GDM1 (cell line): ENCODE measurements around the gene ADD3.

Experiments used
- DNase-seq: peaks from one replicate; lab custom pipeline; 2025; lab: John Stamatoyannopoulos, UW

ADD3 gene

DNA sequence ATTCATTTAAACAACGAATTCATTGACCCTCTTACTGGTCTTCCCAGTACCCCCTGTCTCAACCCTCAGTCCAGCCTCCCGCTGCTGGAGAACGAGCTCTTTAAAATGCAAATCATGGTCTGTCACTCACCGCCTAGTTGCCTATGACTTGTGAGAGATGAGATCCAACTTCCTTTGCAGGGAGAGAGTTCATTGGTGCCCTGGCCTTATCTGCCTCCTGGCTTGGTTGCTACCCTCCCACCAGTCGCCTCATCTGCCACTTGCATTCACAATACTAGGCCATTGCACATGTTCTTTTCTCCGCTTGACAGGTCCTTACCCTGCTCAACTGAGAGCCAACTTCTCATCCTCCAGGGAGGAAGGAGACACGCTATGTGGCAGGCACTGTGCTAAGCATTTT is 145.6 kb downstream of the ADD3 start:
- DNase-seq: no peak

DNA sequence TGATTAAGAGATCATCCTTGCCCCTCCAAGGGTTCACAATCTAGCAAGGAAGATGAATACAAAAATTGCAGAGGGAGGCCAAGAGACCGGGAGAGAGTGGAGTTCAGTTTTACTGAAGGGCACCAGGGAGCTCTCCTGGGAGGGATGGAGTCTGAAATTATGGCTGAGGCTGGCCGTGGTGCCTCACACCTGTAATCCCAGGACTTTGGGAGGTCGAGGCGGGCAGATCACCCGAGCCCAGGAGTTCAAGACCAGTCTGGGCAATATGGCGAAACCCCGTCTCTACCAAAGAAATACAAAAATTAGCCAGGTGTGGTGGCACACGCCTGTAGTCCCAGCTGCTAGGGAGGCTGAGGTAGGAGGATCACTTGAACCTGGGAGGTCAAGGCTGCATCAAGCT is 148.3 kb downstream of the ADD3 start:
- no peak for DNase-seq

DNA sequence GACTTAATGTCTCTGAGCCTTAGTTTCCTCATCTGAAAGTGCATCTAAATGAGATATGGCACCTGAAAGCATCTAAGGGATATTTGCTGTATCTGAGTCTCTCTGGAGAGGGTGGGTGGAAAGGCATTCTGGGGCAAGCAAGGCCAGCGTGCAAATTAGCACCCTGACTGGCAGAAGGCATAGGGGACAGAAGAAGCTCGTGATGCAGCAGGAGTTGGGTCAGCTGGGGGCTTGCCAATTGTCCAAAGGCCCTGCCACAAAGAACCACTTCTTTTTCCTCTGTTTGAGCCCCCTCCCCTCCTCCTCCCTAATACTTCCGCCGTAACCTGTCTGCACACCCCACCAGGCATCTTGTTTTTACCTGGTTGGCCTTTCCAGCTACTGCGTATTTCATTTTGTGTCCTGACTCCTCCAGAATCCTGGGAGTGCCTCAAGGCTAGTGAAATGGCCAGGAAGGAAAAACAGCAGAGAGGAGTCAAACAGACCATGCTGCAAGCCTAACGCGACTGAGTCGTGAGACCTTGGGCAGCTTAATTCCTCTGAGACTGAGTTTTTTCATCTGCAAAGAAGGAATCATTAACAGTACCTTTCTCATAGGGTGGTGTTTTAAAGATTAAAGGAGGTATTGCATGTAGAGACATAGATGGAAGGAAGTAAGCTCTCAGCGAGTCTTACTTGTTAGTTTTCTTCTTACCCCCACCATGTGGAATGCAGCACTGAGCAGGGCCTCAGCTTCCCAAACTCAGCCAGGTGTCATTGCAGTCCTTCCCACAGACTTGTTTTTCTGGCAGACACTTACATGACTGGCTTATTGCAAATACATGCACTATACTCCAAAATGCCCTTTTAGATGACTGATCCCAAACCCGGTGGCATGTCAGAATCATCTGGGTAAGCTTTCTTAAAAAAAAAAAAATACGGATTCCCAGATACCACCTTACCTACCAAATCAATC is 150.5 kb downstream of the ADD3 start:
- no peak for DNase-seq

DNA sequence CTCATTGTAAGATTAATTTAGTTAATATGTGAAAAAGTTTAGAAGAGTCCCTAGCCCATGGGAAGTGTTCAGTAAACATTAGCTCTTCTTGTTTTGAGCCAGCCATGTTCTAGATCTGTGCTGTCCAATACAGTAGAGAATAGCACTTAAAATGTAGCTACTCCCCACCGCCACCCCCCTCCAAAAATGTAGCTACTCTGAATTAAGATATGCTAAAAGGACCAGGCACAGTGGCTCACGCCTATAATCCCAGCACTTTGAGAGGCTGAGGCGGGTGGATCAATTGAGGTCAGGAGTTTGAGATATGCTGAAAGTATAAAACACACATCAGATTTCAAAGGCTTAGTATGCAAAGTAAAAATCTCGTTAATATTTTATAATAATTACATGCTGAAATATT is 152.3 kb downstream of the ADD3 start:
- no peak for DNase-seq

DNA sequence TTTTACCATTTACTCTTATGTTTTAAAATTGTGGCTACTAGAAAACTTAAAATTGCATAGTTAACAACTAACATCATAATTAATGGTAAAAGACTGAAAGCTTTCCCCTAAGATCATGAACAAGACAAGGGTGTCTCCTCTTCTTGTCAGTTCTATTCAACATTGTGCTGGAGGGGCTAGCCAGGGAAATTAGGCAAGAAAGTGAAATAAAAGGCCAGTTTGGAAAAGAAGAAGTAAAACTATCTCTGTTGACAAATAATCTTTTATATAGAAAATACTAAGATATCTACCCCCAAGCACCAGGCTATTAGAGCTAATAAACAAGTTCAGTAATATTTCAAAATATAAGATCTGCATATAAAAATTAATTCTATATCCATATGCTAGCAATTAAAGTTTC is 152.7 kb downstream of the ADD3 start:
- no peak for DNase-seq

DNA sequence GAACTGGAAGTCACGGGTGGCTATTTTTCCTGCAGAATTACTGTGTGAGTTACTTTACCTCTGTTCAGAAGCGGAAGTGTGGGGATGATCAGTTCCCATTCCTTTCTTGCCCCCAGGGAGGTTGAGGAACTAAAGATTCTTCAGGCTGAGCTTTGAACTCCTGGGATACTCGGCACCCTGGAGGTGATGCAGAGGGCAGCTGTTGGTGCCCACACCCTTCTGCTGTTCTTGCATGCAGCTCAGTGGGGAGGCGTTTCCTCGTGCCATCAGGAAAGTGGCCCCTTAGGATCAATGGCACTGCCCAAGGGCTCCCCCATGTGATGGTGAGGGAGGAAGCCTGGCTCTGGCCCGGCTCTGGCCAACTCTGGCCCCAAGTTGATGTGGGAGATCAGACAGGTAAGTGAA is 155.0 kb downstream of the ADD3 start:
- no peak for DNase-seq

DNA sequence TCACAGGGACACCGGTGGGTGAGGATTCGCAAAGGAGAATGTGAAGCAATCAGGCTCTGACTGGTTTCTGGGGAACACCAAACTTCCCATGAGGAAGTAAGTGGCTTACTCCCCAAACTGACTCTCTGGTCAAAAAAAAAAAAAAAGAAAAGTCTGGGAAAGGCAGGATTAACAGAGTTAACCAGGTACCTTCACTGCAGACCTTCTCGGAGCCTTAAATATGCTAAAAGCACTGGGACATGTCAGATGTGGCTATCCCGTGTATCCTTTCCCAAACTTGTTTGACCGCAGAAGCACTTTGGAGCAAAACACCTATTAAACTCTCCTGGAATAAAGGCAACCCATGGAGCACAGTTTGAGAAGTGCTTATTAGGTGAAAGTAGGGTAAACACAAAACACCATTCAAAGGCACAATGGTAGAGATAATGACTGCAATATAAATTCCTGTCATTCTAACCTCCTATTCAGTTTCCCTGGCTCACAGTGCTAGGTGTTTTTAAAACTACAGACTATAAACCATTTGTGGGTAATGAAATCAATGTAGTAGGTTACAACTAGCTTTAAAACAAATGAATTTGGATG is 155.5 kb downstream of the ADD3 start:
- no peak for DNase-seq

DNA sequence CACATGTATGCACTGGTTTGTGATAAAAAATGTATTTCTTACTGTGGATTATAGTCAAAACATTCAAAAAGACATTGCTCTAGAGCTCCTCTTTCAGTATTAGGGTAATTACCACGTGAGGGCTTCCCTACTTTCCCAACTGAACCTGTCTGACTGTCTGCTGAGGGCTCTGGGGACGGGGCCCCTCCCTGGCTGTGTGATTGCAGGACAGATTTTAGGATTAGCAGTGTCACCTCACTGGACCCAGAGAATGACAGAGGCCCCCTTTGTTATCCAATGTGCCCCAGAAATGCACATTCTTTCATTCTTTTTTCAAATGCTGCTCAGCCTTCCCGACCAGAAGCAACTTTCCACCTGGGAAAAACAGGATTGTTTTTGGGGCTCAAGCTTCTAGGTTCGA is 156.1 kb downstream of the ADD3 start:
- DNase-seq: no peak

DNA sequence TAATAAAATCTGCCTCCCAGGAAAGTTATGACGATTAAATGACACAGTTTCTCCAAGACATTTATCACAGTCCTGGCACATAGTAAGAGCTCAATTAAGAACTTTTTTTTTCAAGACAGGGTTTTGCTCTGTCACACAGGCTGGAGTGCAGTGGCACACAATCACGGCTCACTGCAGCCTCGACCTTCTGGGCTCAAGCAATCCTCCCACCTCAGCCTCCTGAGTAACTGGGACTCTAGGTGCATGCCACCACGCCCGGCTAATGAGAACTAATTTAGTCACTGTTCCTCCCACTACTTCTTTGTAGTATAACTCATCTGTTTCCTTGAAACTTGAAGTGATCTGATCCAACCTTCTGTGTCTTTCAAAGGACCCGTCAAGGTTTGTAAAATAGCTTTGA is 157.5 kb downstream of the ADD3 start:
- no peak for DNase-seq

DNA sequence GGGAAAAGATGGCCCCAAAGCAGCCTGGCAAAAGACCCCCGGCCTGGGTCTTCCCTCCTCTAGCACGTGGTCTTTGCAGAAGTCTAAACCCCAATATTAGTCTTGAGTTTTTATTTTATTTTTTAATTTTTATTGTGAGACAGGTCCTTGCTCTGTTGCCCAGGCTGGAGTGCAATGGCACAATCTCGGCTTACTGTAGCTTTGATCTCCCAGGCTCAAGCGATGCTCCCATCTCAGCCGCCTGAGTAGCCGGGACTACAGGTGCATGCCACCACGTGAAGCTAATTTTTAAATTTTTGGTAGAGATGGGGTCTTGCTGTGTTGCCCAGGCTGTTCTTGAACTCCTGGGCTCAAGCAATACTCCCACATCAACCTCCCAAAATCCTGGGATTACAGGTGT is 159.4 kb downstream of the ADD3 start:
- DNase-seq: no peak

DNA sequence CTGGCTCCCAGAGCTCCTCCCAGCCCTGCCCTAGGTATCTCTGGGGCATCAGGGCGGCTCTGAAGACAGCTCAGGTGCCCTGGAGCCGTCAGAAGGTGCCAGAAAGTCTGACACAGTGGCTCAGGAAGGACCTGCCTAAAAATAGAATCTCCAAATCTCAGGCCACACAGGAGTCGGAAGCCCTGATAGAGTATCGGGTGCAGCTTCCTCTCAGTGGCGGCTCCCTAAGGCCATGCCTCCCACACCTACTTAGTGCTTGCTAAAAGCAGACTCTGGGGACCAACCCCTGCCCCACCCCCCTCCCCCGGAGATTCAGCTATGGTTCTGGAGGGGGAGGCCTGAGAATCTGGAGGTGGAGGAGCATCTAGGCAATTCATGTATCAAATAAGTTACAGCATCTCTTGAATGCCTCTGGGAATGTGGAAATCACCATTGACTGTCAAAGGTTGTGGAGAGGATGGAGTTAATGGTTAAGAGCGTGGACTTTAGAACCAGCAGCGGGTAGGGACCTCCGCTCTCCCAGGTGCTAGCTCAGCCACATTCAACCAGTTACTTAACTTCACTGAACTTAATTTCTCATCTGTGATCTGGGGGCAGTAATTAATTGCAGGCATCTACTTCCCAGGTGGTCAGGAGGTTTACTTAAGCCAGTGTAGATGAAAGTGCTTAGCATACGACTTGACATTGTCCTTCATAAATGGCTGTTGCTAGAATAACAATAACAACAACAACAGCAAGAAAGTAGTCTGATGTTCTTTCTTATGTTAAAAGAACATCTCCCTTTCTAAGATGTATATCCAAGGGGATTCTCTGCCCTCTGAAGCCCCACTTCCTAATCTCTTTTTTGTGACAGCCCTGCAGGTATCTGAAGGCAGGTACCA is 161.1 kb downstream of the ADD3 start:
- no peak for DNase-seq

DNA sequence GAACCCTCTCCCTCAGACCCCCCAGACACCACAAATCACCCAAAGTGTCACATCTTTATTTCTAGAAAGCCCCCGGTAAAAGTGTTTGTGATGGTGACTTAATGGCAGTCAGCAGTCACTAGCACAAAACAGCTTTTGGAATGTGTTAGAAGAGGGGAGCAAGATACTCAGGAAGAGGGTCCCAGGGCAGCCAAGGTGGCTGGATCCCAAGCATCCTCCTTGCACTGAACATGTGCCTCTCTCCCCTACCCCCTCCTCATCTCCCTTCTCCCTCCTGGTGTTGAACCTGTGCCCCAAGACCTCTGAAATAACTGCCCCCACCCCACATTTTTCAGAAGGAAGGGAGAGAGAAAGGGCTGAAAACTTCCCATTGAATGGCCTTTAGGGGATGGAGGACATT is 161.8 kb downstream of the ADD3 start:
- DNase-seq: no peak

DNA sequence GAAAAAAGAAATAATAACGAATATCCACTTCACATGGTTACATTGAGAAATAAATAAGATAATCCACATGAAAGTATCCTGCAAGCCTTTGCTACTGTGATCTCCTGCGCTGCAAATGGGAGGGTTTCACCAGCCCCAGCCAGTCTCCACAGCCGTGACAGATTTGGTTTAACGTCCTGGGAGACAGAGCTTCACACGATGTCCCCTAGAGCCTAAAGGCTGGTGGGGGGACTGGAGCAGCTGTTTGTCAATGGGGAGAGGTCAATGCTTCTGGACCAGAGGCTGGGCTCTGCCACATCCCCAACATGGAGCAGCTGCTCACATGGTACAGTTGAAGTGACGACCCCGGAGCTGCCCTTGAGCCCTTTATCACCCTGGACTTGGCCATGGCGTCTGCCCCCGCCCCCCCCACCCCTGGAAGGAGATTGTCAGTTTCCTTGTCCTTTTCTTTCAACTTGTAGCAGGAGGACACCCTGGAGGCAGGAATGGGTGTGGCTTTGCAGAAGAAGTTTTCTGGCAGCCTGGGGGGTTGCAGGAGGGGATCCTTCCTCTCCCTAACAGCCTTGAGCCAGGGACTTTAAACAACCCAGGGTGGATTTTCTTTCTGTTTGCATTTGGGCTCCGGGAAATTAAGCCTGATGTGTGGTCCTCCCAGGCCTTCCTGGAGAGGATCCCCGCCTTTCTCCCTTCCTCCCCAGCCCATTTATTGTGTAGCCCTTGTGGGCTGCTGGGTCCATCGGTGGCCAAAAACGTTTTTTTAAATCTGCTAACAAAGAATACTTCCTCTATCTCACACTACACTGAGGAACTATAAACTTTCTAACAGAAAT is 162.6 kb downstream of the ADD3 start:
- DNase-seq: no peak

DNA sequence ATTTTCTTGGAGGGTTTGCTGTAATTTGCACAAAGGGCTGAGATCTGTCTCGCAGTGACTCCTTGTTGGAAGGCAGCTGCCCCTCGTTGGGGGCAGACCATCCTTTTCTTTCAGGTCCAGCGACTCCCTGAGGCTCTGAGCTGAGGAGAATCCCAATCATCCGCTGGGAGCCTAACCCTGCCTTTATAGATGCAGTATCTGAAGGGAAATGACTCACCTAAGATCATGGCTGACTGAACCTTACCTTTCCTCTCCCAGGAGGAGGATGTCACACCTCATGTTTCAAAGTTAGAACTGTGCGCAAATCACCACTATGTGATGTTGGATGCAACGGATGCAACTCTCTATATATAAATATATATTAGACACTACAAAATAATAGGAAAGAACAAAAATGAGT is 163.2 kb downstream of the ADD3 start:
- no peak for DNase-seq

DNA sequence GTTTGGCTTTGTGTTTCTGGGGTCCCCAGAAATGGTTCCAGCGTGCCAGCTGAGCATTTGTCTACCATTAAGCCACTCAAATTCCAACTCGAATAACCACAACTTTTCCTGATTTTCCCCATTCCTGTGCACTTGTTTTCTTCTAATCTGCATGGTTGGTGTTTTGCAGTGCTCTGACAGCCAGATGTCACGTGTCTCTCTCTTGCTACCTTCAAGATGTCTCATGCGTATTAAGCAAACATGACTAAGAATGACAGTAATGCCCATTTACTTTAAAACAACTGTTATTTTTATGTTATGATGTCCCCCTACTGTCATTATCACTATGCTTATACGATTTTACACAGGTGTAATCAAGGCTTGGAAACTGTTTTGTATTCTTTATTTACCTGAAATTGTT is 164.4 kb downstream of the ADD3 start:
- DNase-seq: no peak

DNA sequence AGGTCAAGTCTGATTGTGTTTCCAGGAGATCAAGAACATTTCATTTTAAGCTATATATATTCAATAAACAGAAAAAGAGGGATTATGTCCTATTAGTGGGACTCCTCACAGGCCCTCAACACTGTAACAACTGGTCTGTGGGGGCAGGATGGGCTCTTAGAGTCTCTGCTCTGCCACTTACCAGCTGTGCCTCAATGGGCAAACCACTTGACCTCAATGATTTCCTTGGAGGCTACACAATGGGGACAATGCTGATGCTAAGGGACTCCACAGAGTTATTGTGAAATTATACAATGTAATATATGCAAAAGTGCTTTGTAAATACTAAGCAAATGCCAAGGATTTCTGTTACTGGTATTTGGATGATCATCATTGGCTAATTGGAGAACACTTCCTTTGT is 166.4 kb downstream of the ADD3 start:
- DNase-seq: no peak

DNA sequence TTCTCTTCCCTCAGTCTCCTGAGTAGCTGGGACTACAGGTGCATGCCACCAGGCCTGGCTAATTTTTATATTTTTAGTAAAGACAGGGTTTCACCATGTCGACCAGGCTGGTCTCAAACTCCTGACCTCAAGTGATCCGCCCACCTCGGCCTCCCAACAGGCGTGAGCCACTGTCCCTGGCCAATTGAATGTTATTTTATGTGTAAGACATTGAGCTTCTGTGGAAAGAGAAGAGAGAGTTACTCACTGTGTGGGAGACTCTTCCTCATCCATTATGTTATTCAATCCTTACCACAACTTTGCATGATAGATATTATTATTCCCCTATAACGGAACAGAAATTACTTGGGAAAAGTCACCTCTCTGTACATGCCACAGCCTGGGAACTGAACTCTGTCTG is 167.0 kb downstream of the ADD3 start:
- DNase-seq: no peak

DNA sequence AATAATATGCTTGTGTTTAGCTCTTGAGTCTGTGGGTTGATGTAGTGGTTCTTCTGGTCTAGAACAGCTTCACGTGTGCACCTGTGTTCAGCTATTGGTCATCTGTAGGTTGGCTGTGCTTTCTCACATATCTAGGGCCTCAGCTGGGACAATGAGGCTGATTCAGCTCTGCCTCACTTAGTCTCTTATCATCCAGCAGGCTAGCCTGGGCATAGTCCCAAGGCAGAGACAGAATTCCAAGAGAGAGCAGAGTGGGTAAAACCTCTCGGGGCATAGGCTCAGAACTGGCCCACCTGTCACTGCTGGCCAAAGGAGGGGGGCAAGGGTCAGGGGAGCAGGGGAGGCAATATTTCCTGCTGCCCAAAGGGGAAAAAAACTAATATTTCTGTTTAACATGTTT is 167.6 kb downstream of the ADD3 start:
- DNase-seq: no peak

DNA sequence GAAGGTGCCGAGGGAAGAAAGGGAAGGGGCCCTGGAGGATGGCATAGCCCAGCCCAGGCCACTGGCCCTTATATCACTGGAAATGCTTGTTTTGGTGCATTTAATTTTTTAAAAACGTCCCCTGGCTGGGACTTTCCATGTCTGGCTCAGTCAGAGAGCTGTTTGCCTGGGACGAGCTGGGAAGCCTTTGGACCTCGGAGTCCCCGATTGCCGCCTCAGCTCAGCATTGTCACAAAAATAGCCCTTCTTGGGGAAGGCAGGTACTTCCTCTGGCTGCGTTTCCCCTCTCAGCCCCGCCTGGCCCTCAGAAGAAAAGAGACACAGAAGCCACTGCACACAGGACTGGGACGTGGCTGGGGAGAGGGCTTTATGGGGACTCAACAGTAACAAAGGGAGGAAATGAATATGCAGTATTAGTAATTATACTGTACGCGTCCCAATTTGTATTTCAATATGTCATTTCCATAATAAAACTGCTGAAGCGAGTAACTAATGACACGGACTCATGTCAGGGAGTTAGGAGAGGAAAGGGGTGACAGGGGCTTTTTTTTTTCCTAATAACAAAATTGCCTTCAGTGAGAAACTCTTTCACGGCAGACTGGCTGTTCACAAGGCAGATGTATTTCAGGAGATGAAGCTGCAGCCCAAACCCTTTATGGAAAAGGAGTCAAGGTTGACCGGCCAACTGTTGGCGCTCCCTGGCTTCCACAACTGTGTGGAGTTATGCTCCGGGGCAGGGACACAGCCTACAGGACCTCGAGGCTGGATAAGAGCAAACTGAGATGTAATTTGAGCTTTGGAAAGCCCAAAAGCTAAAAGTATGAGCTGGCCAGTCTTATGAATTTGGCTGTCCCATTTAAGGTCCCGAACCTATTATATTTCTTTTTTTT is 168.6 kb downstream of the ADD3 start:
- DNase-seq: no peak

DNA sequence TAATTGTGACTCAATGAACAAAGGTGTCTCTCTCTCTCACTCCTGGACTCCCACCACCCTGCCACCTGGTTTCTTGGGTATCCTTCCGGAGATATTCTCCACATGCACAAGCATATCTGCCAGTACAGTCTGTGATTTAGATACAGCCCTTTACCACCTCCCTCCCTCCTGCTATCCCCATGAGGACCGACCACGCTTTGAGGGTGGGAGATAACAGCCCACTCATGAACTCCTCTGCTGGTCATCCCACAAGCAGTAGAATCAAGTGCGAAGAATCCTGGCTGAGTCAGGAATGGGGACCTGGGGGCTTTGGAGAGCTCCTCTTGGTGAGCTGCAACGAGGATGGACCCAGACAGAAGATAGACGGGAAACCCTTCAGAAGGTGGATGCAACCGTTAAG is 171.4 kb downstream of the ADD3 start:
- DNase-seq: no peak

DNA sequence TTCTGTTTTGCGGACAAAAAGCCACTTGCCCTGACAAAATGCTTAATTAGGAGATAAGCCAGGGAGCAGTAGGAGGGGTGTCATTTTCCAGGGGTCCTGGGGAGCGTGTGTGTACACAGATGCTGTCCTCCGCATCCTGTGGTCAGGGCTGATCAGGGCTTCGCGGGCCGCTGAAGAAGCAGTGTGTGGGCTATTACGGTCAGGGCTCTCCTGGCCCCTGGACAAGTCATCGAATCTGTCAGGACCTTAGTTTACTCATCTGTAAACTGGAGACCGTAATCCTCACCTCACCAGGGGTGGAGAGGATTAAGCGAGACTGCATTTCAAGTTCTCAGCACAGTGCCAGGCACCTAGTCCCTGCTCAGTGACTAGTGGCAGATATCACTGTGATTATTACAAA is 173.7 kb downstream of the ADD3 start:
- DNase-seq: no peak
